ENCODE measurements around the gene GHDC. TPM values are rescaled to one million over a fixed set of nuclear protein-coding genes. Genes with fewer than 3 reads are reported as not detected.
"Not testable (repeated sequence)": the region's sequence is repeated elsewhere in the genome, so short reads cannot be mapped to it uniquely, and the experiment has no call there.

GHDC gene
- total RNA-seq, 3 donors from 2014 or later (not counting 1 experiment from before 2014, with no cell fraction given), result 19.5 to 24.6 (median 22.8) TPM

- Histone ChIP-seq H3K27ac (ENCODE audit: low read length) (no peak overlapping the region), H3K4me1 (ENCODE audit: control insufficient read depth, insufficient read depth, low read length) (no peaks in the 10 kb centered on the region), H3K4me3 (ENCODE audit: low read length) (no peak overlapping the region), H3K27me3 (ENCODE audit: control insufficient read depth, insufficient read depth, low read length) (no peaks in the 10 kb centered on the region), H3K36me3 (ENCODE audit: control insufficient read depth, insufficient read depth, low read length) (peaks cover 70% of the 10 kb centered on the region), H3K9me3 (ENCODE audit: control insufficient read depth, insufficient read depth, low read length) (no peaks in the 10 kb centered on the region)
- no peaks in the 10 kb centered on the region for H3K27me3 Mint-ChIP-seq (ENCODE audit: low read depth in 2 of 2)
- intact Hi-C loops (cut with micrococcal nuclease), result no loop called here
- no peak for TF ChIP-seq CTCF (IDR thresholded peaks at IDR 0.05)
- H3K4me3 Mint-ChIP-seq, result no peak overlapping the region
- peaks cover 17% of the 10 kb centered on the region for H3K36me3 Mint-ChIP-seq
- DNase-seq (no peak), ATAC-seq (no peak)
- no peaks in the 10 kb centered on the region for H3K9me3 Mint-ChIP-seq
- H3K27ac Mint-ChIP-seq, result no peak overlapping the region
- no peaks in the 10 kb centered on the region for H3K4me1 Mint-ChIP-seq
- 100% methylated on average over 1 of the region's 2 CpGs for WGBS (ENCODE audit: insufficient coverage)
These were observed 19.9 kb upstream of the GHDC start for GRCh38 chr17:42214156-42214555.

- intact Hi-C loops (cut with micrococcal nuclease), result no loop called here
- Mint-ChIP-seq H3K27me3 (ENCODE audit: low read depth in 2 of 2) (no peaks in the 10 kb centered on the region), H3K9me3 (no peaks in the 10 kb centered on the region), H3K36me3 (peaks cover 14% of the 10 kb centered on the region), H3K4me1 (no peaks in the 10 kb centered on the region), H3K4me3 (no peak overlapping the region), H3K27ac (no peak overlapping the region)
- no peak for TF ChIP-seq CTCF (IDR thresholded peaks at IDR 0.05)
- Histone ChIP-seq H3K4me3 (ENCODE audit: low read length) (no peak overlapping the region), H3K27ac (ENCODE audit: low read length) (no peak overlapping the region), H3K27me3 (ENCODE audit: control insufficient read depth, insufficient read depth, low read length) (no peaks in the 10 kb centered on the region), H3K4me1 (ENCODE audit: control insufficient read depth, insufficient read depth, low read length) (no peaks in the 10 kb centered on the region), H3K9me3 (ENCODE audit: control insufficient read depth, insufficient read depth, low read length) (no peaks in the 10 kb centered on the region), H3K36me3 (ENCODE audit: control insufficient read depth, insufficient read depth, low read length) (peaks cover 69% of the 10 kb centered on the region)
- no peak for DNase-seq
- ATAC-seq, result no peak
- 97% methylated on average over 7 of the region's 7 CpGs for WGBS (ENCODE audit: insufficient coverage)
These were observed 18.1 kb upstream of the GHDC start for GRCh38 chr17:42212382-42212781.

GRCh38 chr17:42211921-42212341 is 17.6 kb upstream of the GHDC start:
- peaks cover 68% of the 10 kb centered on the region for H3K36me3 ChIP-seq (ENCODE audit: control insufficient read depth, insufficient read depth, low read length)
- H3K36me3 Mint-ChIP-seq; intact Hi-C loops (cut with micrococcal nuclease); H3K27me3 ChIP-seq (ENCODE audit: control insufficient read depth, insufficient read depth, low read length); H3K4me3 ChIP-seq (ENCODE audit: low read length); H3K9me3 ChIP-seq (ENCODE audit: control insufficient read depth, insufficient read depth, low read length); H3K4me1 Mint-ChIP-seq; DNase-seq; ATAC-seq; H3K27ac Mint-ChIP-seq; H3K4me1 ChIP-seq (ENCODE audit: control insufficient read depth, insufficient read depth, low read length); H3K27me3 Mint-ChIP-seq (ENCODE audit: low read depth in 2 of 2); H3K27ac ChIP-seq (ENCODE audit: low read length); H3K4me3 Mint-ChIP-seq; H3K9me3 Mint-ChIP-seq: not testable (repeated sequence)
- 79% methylated on average over 9 of the region's 9 CpGs for WGBS (ENCODE audit: insufficient coverage)

GRCh38 chr17:42210046-42210445 is 15.8 kb upstream of the GHDC start:
- Mint-ChIP-seq H3K9me3 (no peaks in the 10 kb centered on the region), H3K4me1 (no peaks in the 10 kb centered on the region), H3K27me3 (ENCODE audit: low read depth in 2 of 2) (no peaks in the 10 kb centered on the region), H3K4me3 (no peak overlapping the region), H3K36me3 (peaks cover 10% of the 10 kb centered on the region), H3K27ac (no peak overlapping the region)
- Histone ChIP-seq H3K27ac (ENCODE audit: low read length) (no peak overlapping the region), H3K9me3 (ENCODE audit: control insufficient read depth, insufficient read depth, low read length) (no peaks in the 10 kb centered on the region), H3K4me1 (ENCODE audit: control insufficient read depth, insufficient read depth, low read length) (no peaks in the 10 kb centered on the region), H3K4me3 (ENCODE audit: low read length) (no peak overlapping the region), H3K27me3 (ENCODE audit: control insufficient read depth, insufficient read depth, low read length) (no peaks in the 10 kb centered on the region), H3K36me3 (ENCODE audit: control insufficient read depth, insufficient read depth, low read length) (peaks cover 56% of the 10 kb centered on the region)
- no peak for ATAC-seq
- 100% methylated on average over 6 of the region's 6 CpGs for WGBS (ENCODE audit: insufficient coverage)
- TF ChIP-seq CTCF (IDR thresholded peaks at IDR 0.05), result no peak
- intact Hi-C loops (cut with micrococcal nuclease), result no loop called here
- no peak for DNase-seq

- H3K27me3 Mint-ChIP-seq (ENCODE audit: low read depth in 2 of 2); H3K4me3 Mint-ChIP-seq; DNase-seq; H3K36me3 Mint-ChIP-seq; intact Hi-C loops (cut with micrococcal nuclease); H3K4me3 ChIP-seq (ENCODE audit: low read length); H3K9me3 Mint-ChIP-seq; H3K27ac Mint-ChIP-seq; ATAC-seq; H3K9me3 ChIP-seq (ENCODE audit: control insufficient read depth, insufficient read depth, low read length); H3K27me3 ChIP-seq (ENCODE audit: control insufficient read depth, insufficient read depth, low read length); H3K4me1 Mint-ChIP-seq; H3K4me1 ChIP-seq (ENCODE audit: control insufficient read depth, insufficient read depth, low read length); H3K27ac ChIP-seq (ENCODE audit: low read length): not testable (repeated sequence)
- WGBS (ENCODE audit: insufficient coverage), result 100% methylated on average over 6 of the region's 8 CpGs
- peaks cover 63% of the 10 kb centered on the region for H3K36me3 ChIP-seq (ENCODE audit: control insufficient read depth, insufficient read depth, low read length)
These were observed 11.9 kb upstream of the GHDC start for GRCh38 chr17:42206153-42206612.
